ENCODE results near the gene CATSPERD.
"Not testable (repeated sequence)": the region's sequence is repeated elsewhere in the genome, so short reads cannot be mapped to it uniquely, and the experiment has no call there.

Gene CATSPERD

DNA sequence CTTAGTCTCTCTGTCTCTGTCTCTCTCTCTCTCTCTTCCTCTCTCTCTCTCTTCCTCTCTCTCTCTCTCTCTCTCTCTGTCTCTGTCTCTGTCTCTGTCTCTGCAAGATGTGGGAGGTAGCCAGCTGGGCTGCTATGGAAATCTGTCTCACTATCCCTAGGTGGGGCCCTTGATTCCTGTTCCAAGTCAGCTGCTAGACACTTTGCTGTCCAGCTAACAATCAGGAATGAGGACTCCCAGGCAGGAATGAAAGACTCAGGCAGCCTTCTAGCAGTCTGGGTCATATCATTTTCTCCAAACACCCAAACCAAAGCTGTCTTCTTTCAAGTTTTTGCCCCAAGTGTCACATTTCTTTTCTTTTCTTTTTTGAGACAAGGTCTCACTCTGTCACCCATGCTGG, 23.2 kb downstream of the CATSPERD start:
- DNase-seq = no peak

DNA sequence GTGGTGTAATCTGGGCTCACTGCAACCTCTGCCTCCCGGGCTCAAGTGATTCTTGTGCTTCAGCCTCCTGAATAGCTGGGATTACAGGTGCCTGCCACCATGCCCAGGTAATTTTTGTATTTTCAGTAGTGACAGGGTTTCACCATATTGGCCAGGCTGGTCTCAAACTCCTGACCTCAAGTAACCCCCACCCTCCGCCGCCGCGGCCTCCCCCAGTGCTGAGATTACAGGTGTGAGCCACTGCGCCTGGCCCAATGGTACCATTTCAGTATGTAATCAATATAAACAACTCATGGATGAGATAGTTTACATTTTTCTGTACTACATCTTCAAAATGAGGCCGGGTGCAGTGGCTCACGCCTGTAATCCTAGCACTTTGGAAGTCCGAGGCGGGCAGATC, 24.6 kb downstream of the CATSPERD start:
- DNase-seq = not testable (repeated sequence)

DNA sequence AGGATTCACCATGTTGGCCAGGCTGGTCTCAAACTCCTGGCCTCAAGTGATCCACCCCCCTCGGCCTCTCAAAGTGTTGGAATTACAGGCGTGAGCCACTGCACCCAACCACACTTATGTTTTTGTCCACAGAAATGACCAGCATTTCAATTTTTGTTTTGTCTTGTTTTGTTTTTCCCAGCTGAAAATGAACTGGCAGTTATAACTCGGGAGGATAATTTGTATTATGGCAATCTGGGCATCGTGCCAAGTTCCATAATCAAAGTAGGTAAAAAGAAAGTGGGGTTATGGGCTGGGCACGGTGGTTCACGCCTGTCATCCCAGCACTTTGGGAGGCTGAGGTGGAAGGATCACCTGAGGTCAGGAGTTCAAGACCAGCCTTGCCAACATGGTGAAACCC, 28.5 kb downstream of the CATSPERD start:
- peak; percentile 47 for DNase-seq

DNA sequence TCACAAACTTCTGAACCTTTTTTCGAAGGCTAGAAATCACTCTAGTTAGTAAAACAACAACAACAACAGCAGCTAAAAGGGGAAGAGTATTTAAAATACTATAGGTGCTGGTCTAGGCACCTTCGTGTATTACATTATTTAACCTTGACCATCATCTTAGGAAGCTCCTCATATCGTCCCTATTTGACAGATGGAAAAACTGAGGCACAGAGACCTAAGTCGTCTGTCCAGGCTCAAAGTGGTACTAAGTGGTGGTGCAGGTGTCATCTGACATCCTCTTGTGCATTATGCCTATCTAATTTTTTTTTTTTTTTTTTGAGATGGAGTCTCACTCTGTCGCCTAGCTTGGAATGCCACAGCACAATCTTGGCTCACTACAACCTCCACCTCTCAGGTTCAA, 29.1 kb downstream of the CATSPERD start:
- no peak for DNase-seq

DNA sequence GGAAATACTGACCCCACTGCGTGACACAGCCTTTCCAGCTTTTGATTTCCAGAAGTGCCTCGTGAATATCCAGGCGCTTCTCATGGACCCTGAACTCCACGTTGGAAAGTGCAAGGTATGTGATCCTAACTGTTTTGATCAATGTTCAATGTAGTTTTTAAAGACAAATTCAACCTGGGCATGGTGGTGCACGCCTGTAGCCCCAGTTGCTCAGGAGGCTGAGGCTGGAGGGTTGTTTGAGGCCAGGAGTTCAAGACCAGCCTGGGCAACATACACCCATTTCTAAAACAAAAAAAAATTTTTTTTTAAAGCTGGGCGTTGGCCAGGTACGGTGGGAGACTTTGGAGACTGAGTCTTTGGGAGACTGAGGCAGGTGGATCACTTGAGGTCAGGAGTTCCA, 31.3 kb downstream of the CATSPERD start:
- DNase-seq = no peak

DNA sequence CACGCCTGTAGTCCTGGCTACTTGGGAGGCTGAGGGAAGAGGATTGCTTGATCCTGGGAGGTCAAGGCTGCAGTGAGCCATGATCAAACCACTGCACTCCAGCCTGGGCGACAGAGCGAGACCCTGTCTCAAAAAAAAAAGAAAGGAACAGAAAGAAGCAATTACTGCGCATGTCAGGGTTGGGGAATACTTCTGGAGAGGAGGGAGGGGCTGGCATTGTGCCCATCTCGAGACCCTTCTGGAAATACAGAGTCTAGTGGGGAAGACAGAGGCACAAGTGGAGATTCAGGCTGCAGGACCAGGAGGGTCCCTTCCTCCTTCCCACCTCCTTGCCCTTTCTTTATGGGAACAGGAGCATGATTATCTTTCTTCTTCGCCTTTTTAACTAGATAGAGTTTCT, 33.3 kb downstream of the CATSPERD start:
- DNase-seq = no peak

DNA sequence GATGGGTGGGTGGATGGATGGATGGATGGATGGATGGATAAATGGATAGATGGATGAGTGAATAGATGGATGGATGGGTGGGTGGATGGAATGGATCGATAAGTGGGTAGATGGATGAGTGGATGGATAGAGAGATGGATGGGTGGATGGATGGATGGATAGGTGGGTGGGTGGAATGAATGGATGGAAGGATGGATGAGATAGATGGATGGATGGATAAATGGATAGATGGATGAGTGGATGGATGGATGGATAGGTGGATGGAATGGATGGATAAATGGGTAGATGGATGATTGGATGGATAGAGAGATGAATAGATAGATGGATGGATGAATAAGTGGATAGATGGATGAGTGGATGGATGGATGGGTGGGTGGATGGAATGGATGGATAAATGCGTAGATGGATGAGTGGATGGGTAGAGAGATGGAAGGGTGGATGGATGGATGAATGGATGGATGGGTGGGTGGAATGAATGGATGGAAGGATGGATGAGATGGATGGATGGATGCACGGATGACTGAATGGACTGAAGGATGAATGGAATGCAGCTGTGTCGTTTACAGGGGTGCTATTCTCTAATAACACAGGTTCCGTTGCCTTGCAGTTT, 42.3 kb downstream of the CATSPERD start:
- DNase-seq = no peak

DNA sequence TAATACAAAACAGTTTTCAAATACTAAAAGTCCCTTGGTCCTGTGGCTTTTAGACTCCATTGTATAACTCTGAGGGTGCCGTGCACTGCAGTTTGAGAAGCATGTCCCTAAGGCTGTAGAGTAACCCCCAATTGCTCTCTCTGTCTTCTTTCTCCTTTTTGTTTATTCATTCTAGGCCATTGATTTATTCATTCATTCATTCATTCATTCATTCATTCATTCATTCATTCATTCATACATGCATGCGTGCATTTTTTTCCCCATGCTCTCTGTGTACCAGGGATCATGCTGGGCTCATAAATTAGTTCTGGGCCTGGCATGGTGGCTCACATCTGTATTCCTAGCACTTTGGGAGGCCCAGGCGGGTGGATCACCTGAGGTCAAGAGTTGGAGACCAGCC, 44.8 kb downstream of the CATSPERD start:
- no peak for DNase-seq

DNA sequence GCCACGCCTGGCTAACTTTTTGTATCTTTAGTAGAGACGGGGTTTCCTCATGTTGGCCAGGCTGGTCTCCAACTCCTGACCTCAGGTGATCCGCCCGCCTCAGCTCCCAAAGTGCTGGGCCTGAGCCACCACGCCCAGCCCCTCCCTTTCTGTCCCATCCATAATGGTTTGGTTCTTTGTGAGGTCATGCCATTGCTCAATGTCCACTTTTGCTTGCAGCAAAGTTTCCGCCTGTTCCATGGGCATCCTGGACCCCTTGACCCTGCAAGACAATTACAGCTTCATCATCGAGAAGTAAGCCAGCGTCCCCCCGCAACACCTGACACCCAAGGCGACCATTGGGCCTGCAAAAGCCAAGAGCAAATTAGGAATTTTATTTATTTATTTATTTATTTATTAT, 47.5 kb downstream of the CATSPERD start:
- no peak for DNase-seq

DNA sequence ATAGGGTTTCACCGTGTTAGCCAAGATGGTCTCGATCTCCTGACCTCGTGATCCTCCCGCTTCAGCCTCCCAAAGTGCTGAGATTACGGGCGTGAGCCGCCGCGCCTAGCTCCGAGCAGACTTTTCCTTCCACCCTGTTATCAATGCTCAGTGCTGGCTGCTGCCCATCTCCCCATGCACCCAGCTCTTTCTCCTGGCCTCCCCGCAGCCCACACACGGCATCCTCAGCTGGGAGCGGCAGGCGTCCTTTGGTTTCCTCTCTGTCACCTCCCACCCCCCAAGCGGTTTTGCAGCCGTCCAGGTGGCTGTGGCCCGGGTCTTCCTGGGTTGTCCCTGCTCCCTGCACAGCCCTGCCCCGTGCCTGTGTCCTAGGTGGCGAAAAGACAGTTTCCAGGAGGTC, 52.0 kb downstream of the CATSPERD start:
- no peak for DNase-seq

DNA sequence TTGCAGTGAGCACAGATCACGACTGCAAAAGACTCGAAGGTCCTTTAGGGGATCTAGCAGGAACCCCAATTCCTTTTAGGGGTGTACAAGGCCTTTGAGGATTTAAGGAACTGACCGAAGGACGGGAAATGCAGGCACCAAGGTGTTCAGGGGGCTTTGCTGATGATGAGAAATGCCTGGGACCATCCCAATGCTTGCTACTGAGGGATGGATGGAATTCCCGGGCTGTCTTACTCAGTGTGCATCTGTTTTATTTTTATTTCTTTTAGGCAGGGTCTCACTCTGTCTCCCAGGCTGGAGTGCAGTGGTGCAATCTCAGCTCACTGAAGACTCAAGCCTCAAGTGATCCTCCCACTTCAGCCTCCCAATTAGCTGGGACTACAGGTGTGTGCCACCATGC, 52.8 kb downstream of the CATSPERD start:
- no peak for DNase-seq

DNA sequence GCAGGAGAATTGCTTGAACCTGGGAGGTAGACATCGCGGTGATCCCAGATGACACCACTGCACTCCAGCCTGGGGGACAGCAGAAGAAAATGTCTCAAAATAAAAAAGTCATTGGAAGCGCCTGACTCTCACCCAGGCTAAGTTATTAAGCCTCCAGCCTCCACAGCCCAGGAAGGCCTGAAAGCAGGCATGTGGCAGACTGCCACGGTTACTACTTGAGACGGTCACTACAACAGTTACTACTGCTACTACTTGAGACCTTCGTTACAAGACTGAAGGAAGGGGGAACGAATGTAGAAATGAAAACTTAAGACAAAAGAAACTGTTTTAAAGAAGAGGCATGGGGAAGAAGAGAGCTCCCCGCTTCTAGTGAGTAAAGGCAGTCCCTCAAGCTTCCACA, 54.5 kb downstream of the CATSPERD start:
- no peak for DNase-seq

DNA sequence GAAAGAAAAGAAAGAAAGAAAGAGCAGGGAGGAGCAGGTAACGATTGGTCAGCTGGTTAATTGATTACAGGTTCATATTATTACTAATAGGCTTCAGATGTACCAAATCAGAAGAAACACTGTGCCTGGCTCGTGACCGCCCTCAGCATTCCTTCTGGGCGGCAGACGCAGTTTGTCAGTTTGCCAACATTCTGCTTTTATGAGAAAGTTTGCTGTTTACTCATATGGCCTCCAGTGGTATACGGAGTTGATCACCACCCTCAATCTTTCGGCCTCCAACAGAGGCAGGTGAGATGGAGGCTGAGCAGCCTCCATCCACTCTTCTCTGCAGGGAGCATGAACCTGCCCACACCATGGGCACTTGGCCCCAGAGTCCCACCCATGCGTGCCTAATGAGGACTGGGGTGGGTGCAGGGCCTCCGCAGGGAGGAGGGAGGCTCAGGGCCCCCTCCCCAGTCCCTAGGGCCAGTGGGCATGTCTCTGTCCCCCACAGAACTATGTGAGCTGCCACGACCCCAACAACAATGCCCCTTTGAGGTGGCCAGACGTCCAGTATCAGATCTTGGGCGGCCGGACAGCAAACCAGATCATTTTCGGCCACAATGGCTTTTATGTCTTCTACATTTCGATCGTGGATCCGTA, 55.4 kb downstream of the CATSPERD start:
- no peak for DNase-seq

DNA sequence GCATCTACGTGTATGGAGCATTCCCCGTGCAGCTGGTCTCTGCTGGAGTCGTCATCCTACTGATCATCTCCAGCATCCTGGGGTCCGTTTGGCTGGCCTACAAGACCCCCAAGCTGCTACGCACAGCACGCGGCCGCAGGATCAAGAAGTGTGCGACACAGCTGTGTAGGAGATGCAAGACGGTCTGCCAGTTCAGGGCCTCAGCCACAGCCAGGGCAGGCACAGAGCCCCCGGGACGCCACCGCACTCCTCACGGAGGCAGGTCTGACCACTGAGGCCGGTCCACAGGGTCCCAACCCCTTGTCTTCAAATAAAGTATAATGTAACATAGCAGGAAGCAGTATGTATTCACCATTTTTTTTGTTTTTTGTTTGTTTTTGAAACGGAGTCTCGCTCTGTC, 58.0 kb downstream of the CATSPERD start:
- no peak for DNase-seq

DNA sequence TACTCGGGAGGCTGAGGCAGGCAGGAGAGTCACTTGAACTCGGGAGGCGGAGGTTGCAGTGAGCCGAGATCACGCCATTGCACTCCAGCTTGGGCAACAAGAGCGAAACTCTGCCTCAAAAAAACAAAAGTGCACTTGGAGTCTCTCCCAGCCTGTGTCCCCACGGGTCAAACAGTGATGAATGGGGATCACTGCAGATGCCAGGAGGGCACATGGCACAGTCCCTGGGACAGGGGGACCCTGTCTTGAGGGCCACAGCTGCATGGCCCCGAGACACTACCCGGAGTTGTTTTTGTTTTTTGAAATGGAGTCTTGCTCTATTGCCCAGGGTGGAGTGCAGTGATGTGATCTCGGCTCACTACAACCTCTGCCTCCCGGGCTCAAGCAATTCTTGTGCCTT, 60.5 kb downstream of the CATSPERD start:
- DNase-seq = not testable (repeated sequence)

DNA sequence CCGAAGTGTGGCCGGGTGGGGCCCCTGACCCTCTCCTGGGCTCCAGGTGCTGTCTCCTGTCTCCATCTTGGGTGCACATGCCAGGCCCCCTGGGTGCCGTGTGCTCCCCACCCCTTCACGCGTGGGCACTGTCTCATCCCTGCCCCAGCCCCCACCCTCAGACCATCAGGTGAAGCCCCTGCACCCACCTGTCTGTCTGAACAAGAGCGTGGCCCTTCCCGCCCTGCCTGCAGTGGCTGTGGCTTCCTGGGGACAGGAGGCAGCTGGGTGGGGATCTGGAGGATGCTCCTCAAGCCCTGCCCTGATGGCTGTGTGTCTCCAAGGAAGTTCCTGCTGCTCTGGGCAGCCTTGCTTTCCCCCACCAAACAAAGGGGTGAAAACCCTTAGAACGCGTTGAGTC, 61.9 kb downstream of the CATSPERD start:
- DNase-seq = no peak

DNA sequence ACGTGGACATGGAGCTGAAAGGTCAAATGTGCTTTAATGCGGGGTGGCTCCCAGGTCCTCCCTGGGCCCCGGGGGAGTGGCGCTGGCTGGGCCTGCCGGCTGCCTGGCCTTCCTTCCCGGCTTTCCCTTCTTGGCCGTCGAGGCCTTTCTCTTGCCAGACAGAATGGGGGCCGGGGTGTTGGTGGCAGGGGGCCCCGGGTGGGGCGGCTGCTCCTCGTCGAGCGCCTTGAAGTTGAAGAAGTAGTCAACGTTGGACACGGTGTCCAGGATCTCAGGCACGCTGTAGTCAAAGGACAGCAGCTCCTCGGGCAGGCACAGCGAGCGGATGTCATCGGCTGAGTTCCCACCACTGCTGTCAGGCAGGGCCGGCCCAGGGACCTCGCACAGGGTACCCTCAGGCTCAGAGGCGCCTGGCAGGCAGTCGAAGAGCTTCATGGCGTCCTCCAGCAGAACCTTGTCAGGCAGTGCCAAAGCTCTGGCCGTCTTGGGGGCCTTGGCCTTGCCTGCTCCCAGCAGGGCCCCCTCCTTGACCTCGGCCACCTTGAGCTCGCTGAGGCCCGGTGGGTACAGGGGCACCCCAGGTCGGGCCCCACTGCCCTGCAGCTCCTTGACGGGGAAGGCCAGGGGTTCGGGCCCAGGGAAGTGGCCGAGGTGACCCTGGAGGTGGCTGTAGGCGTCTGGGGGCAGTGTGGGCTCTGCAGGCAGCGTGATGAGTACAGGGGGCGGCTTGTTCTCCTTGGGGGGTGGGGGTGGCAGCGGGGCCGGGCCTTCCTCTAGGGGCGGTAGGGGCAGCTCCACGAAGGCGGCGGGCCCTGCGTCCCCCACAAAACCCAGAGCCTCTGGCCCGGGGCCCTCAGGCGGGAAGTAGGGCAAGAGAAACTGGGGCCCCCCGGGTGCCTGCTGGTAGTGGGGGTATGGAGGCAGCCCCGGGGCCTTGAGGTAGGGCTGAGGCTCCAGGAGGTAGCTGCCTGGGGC, 62.8 kb downstream of the CATSPERD start:
- DNase-seq = no peak

DNA sequence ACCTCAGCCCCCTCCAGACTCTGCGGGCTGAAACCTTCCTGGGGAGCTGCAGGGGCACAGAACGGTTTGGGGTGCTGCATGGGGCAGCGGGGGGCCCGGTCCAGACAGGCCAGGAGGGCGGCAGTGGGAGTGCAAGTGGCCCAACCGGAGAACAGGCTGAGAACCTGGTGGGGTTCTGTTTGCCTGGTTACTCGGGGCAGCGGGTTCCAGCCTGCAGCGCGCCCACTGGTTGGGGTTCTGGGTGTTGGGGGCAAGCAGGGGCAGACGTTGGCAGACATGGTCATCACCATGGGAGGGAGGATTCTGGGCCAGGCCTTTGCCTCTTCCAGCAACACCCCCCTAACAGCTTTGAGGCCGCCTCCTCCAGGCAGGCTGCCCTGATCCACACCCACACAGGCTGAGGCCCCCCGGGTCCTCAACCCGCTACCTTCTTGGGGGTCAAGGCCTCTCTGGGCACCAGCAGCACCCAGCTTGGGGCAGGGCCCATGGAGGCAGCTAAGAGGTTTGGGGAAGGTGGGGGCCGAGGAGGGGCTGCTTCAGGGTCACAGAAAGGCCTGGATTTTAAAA, 64.2 kb downstream of the CATSPERD start, which contains the start of gene PRR22:
PRR22 (minus strand) TSS at position 166 of the 567 bp plus-strand sequence; CDS start at position 80, 86 bp downstream.
- no peak for DNase-seq

DNA sequence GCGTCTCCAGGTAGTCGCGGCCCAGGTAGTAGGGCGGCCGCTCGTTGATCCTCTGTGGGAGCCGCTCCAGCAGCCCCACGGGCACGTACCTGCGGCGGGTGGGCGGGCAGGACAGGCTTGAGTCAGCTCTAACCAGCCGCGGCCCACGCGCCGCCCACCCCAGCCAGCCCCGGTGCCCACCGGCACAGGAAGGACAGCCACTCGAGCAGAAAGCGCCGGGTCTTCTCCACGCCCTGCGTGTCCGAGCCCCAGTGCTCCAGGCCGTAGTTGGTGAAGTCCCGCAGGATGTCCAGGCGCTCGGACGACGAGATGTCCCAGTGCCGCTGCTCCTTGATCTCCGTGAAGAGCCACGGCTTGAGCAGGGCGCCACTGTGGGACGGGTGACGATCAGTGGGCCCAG, 65.0 kb downstream of the CATSPERD start:
- DNase-seq = no peak

DNA sequence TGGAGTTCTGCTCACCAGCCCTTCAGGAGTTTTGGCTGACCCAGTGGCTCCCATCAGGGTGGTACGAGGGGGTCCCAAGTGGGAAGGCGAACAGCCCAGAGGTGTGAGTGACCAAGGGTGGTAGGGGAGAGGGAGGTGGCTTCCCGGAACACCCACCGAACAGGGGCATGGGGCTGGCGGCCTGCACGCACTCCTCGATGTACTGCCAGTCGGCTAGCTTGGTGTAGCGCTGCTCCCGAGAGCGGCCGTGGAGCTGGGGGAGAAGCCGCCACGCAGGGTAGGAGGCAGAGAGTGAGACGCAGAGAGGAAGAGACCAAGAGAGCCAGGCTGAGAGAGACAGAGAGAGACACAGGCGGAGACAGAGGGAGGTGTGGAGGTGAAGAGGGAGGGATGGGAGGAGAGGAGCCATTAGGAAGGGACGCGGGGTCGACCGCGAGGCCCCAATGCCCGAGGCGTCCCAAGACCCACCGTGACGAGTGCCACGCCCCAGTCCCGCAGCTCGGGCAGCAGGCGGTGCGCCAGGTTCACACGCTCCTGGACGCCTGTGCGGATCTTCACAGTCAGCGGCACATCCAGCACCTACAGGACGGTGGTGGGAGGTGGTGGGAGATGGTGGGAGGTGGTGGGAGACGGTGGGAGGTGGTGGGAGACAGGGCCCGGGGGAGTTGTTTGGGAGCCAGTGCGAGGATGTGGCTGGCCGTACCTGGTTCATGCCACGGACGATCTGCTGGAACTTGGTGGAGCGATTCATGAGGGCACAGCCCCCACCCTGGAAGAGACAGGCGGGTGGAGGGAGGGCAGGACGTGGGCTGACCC, 66.4 kb downstream of the CATSPERD start:
- DNase-seq = no peak

DNA sequence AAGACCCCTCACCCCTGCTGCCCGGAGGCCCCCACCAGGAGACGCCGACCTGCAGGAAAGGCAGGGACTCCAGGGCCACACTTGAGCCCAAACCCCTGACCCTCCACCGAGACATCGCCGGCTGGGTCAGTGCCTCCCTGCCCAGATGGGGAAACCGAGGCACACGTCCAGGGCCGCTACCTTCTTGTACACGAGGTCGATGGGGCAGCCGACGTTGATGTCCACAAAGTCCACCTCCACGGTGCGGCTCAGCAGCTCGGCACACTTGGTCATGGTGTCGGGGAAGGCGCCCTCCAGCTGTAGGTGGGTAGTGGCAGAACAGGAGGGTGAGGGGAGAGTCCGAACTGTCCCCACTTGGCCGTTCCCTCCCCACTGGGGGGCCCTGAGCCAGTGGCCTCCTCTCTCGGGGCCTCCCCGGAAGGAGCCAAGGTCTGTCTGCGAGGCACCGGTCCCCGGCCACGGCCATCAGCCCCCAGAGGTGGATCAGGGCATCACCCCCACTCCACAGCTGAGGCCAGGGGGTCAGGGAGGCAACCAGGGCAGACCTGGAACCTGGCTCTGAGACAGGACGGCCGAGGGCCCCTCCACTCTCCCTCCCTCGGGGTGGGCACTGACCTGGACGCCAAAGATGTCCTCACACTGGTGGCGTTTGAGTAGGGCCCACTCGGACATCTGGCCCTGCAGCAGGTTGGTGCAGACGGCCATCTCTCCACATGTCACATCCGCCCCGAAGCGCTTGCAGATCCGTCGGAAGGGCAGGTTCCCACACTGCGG, 67.2 kb downstream of the CATSPERD start:
- DNase-seq = no peak

DNA sequence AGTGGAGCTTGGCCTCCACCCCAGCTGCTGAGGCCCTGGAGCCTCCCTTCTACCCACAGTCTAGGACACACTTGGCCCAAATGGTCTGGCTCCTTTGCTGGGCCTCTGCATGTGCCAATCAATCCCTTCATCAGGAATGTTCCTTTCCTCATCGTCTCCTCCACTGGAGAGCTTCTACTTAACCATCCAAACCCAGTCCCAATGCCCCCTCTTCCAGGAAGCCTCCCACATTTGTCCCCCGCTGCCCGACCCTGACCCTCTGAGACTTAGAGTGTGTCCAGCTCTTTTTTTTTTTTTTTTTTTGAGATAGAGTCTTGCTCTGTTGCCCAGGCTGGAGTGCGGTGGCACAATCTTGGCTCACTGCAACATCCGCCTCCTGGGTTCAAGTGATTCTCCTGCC, 68.0 kb downstream of the CATSPERD start:
- DNase-seq = no peak
